Measurements from ENCODE around the gene PRPSAP1. TPM values are rescaled to one million over a fixed set of nuclear protein-coding genes. Genes with fewer than 3 reads are reported as not detected.

The PRPSAP1 gene
- total RNA-seq, 4 donors from 2014 or later: 35.8 to 72.3 (median 62.2) TPM

DNA sequence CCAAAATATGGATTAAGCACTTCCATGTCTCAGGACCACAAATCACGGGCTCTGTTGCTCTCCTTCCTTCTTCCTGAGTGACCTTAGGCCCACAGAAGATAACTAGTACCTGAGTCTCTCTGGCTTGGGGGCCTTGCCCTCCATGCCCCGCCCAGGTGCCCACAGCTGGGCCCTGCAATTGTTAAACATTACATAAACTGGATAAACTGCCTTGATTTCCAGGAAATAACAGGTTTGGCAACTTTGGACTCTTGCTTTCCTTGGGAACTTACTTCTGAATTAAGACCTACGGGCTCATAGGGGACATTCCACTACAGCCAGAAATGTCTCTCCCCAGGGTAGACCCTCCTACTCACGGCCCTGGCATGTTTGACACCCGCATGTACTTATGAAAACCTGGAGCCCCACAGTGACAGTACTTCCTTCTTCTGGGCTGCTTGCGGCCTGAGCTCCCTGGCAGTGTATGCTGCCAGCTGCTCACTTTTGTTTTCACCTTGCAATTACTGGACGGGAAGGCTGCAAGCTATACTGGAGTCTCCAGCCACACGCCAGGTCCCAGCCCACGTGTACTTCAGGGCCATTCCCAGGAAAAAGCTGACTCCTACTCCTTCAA lies 90.9 kb downstream of the PRPSAP1 start:
- WGBS, 2 donors: 46 to 50% methylated on average over 9 of the region's 9 CpGs
- H3K4me3 ChIP-seq (ENCODE audit: low read depth, poor library complexity, severe bottlenecking): no peak overlapping the region
- DNase-seq (ENCODE audit: low spot score in 2 of 2): no peak
- intact Hi-C loops (cut with DNase I; ENCODE audit: low total_unique reads): no loop called here
- no peak for TF ChIP-seq POLR2A (IDR thresholded peaks at IDR 0.05)
- TF ChIP-seq, protein P1, sequence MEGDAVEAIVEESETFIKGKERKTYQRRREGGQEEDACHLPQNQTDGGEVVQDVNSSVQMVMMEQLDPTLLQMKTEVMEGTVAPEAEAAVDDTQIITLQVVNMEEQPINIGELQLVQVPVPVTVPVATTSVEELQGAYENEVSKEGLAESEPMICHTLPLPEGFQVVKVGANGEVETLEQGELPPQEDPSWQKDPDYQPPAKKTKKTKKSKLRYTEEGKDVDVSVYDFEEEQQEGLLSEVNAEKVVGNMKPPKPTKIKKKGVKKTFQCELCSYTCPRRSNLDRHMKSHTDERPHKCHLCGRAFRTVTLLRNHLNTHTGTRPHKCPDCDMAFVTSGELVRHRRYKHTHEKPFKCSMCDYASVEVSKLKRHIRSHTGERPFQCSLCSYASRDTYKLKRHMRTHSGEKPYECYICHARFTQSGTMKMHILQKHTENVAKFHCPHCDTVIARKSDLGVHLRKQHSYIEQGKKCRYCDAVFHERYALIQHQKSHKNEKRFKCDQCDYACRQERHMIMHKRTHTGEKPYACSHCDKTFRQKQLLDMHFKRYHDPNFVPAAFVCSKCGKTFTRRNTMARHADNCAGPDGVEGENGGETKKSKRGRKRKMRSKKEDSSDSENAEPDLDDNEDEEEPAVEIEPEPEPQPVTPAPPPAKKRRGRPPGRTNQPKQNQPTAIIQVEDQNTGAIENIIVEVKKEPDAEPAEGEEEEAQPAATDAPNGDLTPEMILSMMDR (IDR thresholded peaks at IDR 0.05): no peak

DNA sequence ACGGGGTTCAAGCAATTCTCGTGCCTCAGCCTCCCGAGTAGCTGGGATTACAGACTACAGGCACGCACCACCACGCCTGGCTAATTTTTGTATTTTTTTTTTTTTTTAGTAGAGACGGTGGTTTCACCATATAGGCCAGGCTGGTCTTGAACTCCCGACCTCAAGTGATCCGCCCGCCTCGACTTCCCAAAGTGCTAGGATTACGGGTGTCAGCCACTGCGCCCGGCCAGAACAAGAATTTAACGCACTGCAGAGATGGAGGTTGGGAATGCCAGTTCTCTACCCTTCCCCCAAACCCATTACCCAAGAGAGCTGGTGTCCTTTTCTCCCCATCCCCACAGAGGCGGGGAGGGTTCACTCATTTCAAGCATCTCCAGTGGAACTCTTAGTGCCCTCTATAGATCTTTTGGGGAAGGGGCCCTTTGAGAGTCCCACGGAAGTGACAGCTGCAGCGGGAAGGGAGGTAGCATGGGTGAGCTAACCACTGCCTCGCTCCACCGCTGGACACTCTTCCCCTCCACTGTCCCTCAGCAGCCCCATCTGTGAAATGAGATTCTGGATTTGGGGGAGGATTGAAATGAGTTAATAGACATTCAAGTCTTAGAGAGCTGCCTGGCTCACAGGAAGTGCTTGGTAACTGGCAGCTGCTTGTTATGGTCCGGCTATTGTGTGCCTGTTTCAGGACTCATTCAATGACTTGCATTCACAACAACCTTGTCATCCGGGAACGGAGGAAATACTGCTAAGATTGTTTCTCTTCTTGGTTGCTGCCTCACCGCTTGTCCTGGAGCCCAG lies 92.1 kb downstream of the PRPSAP1 start:
- intact Hi-C loops (cut with DNase I; ENCODE audit: low total_unique reads): no loop called here
- no peak for DNase-seq (ENCODE audit: low spot score in 2 of 2)
- H3K4me3 ChIP-seq (ENCODE audit: low read depth, poor library complexity, severe bottlenecking): no peak overlapping the region
- WGBS, 2 donors: 85 to 88% methylated on average over 23 of the region's 23 CpGs
- TF ChIP-seq, protein P1 (IDR thresholded peaks at IDR 0.05): no peak
- no peak for TF ChIP-seq POLR2A (IDR thresholded peaks at IDR 0.05)

DNA sequence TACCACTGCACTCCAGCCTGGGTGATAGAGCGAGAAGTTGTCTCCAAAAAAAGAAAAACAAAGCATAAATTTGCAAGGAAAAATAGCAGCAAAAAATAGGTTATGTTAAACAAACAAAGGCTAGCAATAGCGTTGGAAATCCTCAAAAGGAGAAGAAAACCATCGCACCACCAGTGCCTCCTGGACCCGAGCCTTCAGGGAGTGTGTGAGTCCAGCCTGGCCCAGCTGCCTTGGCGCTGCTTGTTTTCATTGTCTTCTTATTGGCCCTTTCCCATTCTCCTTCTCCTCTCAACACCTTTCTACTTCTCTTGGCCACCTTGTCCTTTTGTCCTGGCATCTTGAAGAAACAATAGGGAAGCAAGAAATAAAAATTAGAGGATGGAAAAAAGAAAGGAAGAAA lies 93.0 kb downstream of the PRPSAP1 start:
- 73 to 88% methylated on average over 5 of the region's 5 CpGs for WGBS, 2 donors
- intact Hi-C loops (cut with DNase I; ENCODE audit: low total_unique reads): no loop called here

DNA sequence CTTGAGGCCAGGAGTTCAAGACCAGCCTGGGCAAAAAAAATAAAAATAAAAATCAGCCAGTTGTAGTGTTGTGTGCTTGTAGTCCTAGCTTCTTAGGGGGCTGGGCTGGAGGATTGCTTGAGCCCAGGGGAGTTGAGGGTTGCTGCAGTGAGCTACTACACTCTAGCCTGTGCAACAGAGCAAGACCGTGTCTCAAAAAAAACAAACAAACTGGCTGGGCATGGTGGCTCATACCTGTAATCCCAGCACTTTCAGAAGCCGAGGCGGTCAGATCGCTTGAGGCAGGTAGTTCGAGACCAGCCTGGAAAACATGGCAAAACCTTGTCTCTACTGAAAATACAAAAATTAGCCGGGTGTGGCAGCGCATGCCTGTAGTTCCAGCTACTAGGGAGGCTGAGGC lies 93.5 kb downstream of the PRPSAP1 start:
- 94 to 95% methylated on average over 7 of the region's 7 CpGs for WGBS, 2 donors
- H3K4me3 ChIP-seq (ENCODE audit: low read depth, poor library complexity, severe bottlenecking): no peak overlapping the region
- TF ChIP-seq, protein P1 (IDR thresholded peaks at IDR 0.05): no peak
- no peak for TF ChIP-seq POLR2A (IDR thresholded peaks at IDR 0.05)
- intact Hi-C loops (cut with DNase I; ENCODE audit: low total_unique reads): no loop called here
- no peak for DNase-seq (ENCODE audit: low spot score in 2 of 2)

More for the DNA sequence above, 93.0 kb downstream of the PRPSAP1 start:
- no peak for TF ChIP-seq POLR2A (IDR thresholded peaks at IDR 0.05)
- TF ChIP-seq, protein P1 (IDR thresholded peaks at IDR 0.05): no peak
- H3K4me3 ChIP-seq (ENCODE audit: low read depth, poor library complexity, severe bottlenecking): no peak overlapping the region
- DNase-seq (ENCODE audit: low spot score in 2 of 2): no peak

Other genes with a start within 250 kb of the PRPSAP1 start
- gene FOXJ1, start 212.7 kb downstream of the PRPSAP1 start, total RNA-seq: 1 to 10 TPM; 1.2 to 2.4 (median 1.8) TPM
- gene RNF157, start 113.4 kb downstream of the PRPSAP1 start, total RNA-seq: 1 to 10 TPM in 3 of 4 donors, under 1 TPM in 1; 0.83 to 2.4 (median 1.4) TPM
- 10 to 100 TPM; 21.3 to 50.9 (median 28.6) TPM for gene UBALD2, start 88.6 kb downstream of the PRPSAP1 start, total RNA-seq
- 1 to 10 TPM in 3 of 4 donors, under 1 TPM in 1; 0.88 to 3.3 (median 1.8) TPM for gene QRICH2, start 45.6 kb downstream of the PRPSAP1 start, total RNA-seq
- gene SPHK1, start 30.7 kb upstream of the PRPSAP1 start, total RNA-seq: 10 to 100 TPM in 3 of 4 donors, 1 to 10 TPM in 1; 9.7 to 35.6 (median 18.3) TPM
- 10 to 100 TPM; 20.3 to 52.0 (median 26.0) TPM for gene UBE2O, start 99.2 kb upstream of the PRPSAP1 start, total RNA-seq
- not detected for gene AANAT, start 113.7 kb upstream of the PRPSAP1 start, total RNA-seq
- 10 to 100 TPM; 53.7 to 76.1 (median 62.6) TPM for gene RHBDF2, start 147.5 kb upstream of the PRPSAP1 start, total RNA-seq
- 10 to 100 TPM in 3 of 4 donors, 1 to 10 TPM in 1; 9.7 to 14.4 (median 10.7) TPM for gene CYGB, start 183.8 kb upstream of the PRPSAP1 start, total RNA-seq
- 1 to 10 TPM in 3 of 4 donors, under 1 TPM in 1; 0.42 to 7.5 (median 4.0) TPM for gene PRCD, start 186.1 kb upstream of the PRPSAP1 start, total RNA-seq
- gene ST6GALNAC2, start 231.9 kb upstream of the PRPSAP1 start, total RNA-seq: 100 to 1,000 TPM in 1 of 4 donors, 10 to 100 TPM in 3; 64.8 to 101 (median 76.5) TPM